ENCODE results near the gene SMG7.

Gene SMG7

DNA sequence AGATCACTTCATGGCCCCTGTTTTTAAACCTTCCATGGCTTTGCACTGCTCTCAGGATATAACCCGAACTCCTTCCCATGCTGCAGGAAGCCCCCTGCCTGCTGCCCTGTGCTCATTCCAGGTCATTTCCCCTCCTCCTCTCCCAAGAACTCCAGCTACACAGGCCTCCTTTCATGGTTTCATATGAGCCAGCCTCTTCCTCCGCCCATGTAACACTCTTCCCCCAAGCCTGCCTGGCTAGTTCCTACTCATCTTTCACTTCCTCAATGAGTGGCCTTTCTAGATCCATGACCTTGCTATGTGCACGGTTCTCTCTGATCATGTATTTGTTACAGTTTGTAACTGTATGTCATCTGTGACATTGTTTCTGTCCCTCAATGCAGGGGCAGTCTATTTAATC lies 121.1 kb downstream of the SMG7 start:
- TF ChIP-seq, protein P1, sequence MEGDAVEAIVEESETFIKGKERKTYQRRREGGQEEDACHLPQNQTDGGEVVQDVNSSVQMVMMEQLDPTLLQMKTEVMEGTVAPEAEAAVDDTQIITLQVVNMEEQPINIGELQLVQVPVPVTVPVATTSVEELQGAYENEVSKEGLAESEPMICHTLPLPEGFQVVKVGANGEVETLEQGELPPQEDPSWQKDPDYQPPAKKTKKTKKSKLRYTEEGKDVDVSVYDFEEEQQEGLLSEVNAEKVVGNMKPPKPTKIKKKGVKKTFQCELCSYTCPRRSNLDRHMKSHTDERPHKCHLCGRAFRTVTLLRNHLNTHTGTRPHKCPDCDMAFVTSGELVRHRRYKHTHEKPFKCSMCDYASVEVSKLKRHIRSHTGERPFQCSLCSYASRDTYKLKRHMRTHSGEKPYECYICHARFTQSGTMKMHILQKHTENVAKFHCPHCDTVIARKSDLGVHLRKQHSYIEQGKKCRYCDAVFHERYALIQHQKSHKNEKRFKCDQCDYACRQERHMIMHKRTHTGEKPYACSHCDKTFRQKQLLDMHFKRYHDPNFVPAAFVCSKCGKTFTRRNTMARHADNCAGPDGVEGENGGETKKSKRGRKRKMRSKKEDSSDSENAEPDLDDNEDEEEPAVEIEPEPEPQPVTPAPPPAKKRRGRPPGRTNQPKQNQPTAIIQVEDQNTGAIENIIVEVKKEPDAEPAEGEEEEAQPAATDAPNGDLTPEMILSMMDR (conservative IDR thresholded peaks at IDR 0.05; ENCODE audit: control insufficient read depth, insufficient read depth, low read depth, low read length) = no peak
- DNase-seq (ENCODE audit: low read depth) = no peak
- H3K4me3 ChIP-seq (ENCODE audit: control insufficient read depth, low read depth, low read length) = no peak overlapping the region

DNA sequence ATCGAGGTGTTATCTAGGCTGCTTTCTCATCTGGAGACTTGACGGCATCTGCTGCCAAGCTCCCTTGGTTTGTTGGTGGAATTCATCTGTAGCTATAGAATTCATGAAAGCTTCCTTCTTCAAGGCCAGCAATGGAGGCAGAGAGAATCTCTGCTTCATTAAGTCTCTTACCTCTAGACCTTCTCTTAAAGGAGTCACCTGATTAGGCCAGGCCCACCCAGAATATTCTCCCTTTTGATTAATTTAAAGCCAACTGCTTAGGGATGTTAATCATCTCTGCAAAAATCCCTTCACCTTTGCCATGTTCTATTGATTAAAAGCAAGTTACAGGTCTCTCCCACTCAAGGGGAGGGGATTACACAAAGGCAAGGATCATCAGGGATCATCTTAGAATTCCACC lies 123.2 kb downstream of the SMG7 start:
- H3K4me3 ChIP-seq (ENCODE audit: control insufficient read depth, low read depth, low read length) = no peak overlapping the region
- no peak for DNase-seq (ENCODE audit: low read depth)
- TF ChIP-seq, protein P1 (conservative IDR thresholded peaks at IDR 0.05; ENCODE audit: control insufficient read depth, insufficient read depth, low read depth, low read length) = no peak

- DNase-seq (ENCODE audit: low read depth) = no peak
- no peak overlapping the region for H3K4me3 ChIP-seq (ENCODE audit: control insufficient read depth, low read depth, low read length)
- TF ChIP-seq, protein P1 (conservative IDR thresholded peaks at IDR 0.05; ENCODE audit: control insufficient read depth, insufficient read depth, low read depth, low read length) = no peak
These were observed 124.2 kb downstream of the SMG7 start for GRCh38 chr1:183596500-183596899.

DNA sequence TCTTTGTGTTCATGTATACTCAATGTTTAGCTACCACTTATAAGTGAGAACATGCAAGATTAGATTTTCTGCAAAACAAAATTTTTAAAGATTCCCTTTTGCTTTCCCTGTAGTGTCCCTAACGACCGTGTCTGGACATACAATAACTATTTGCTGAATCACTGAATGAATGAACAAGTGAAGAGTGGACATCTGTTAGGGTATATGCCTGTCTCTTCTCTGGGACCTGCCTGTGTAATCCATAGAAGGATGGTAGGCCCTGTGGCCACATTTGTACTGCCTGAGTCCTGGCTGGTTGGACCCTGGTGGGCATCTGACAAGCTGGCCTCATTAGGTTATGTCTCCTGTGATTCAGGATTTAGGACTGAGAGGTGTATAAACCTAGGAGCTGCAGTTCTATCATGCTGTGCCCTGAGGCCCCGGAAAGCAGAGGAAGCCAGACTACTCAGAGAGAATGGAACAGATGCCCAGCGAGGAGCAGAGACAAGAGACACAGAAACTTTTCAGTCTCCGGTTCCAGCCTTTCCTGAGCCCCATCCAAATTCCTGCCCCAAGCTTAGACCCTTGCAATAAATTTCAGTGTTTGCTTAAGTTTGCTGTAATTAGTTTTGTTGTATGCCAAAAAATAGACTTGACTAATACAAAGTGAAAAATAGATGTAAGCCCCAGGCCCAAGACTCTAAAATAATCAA lies 125.5 kb downstream of the SMG7 start:
- H3K4me3 ChIP-seq (ENCODE audit: control insufficient read depth, low read depth, low read length) = no peak overlapping the region
- no peak for DNase-seq (ENCODE audit: low read depth)
- TF ChIP-seq, protein P1 (conservative IDR thresholded peaks at IDR 0.05; ENCODE audit: control insufficient read depth, insufficient read depth, low read depth, low read length) = no peak

- DNase-seq (ENCODE audit: low read depth) = peak; percentile 46
- H3K4me3 ChIP-seq (ENCODE audit: control insufficient read depth, low read depth, low read length) = no peak overlapping the region
- TF ChIP-seq, protein P1 (conservative IDR thresholded peaks at IDR 0.05; ENCODE audit: control insufficient read depth, insufficient read depth, low read depth, low read length) = no peak
These were observed 126.1 kb downstream of the SMG7 start for GRCh38 chr1:183598386-183598785.

DNA sequence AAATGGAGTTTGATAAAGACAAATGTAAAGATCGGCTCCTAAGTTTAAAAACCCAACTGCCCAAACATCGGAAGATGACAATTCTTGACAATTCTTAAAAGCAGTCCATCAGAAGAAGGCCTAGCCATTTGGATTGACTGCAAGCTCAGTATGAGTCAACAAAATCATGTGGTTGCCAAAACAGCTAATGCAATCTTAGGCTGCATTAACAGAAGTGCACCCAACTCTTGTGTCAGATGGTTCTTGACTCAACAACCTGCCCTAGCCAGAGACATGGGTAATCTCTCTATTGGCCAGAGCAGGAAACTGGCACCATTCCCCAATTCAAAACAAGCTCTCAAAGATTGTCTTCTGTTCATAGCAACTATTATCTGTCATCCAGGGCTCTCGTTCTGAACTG lies 127.8 kb downstream of the SMG7 start:
- DNase-seq (ENCODE audit: low read depth) = peak; percentile 97
- TF ChIP-seq, protein P1 (conservative IDR thresholded peaks at IDR 0.05; ENCODE audit: control insufficient read depth, insufficient read depth, low read depth, low read length) = no peak
- H3K4me3 ChIP-seq (ENCODE audit: control insufficient read depth, low read depth, low read length) = no peak overlapping the region

DNA sequence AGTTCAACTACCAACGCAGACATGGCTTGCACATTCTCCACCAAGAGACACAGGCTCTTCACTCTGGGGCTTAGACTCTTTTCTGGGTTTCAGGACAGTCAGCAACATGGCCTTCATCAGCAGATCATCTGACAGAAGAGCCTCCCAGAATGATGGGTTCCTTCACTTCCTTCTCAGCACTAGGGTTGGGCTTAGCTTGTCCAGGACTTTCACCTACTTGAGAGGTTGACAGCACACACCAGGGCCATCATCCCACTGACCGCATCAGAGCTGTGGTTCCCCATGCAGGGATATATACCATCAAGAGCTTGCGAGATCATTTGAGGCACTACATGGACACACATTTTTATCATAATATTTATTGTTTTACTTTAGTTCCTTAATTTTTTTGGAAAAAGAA lies 128.3 kb downstream of the SMG7 start:
- no peak overlapping the region for H3K4me3 ChIP-seq (ENCODE audit: control insufficient read depth, low read depth, low read length)
- TF ChIP-seq, protein P1 (conservative IDR thresholded peaks at IDR 0.05; ENCODE audit: control insufficient read depth, insufficient read depth, low read depth, low read length) = no peak
- DNase-seq (ENCODE audit: low read depth) = no peak
